NCI-H345 treated with DMSO at 0.1 percent for 48 hours (cell line): ENCODE results near the gene LGALS7.
"Not testable (repeated sequence)": the region's sequence is repeated elsewhere in the genome, so short reads cannot be mapped to it uniquely, and the experiment has no call there.

ENCODE experiments used
- DNase-seq: peaks from one replicate; lab custom pipeline; 2025; ENCODE audit not compliant: unreplicated experiment; lab: John Stamatoyannopoulos, UW

The LGALS7 gene

DNA sequence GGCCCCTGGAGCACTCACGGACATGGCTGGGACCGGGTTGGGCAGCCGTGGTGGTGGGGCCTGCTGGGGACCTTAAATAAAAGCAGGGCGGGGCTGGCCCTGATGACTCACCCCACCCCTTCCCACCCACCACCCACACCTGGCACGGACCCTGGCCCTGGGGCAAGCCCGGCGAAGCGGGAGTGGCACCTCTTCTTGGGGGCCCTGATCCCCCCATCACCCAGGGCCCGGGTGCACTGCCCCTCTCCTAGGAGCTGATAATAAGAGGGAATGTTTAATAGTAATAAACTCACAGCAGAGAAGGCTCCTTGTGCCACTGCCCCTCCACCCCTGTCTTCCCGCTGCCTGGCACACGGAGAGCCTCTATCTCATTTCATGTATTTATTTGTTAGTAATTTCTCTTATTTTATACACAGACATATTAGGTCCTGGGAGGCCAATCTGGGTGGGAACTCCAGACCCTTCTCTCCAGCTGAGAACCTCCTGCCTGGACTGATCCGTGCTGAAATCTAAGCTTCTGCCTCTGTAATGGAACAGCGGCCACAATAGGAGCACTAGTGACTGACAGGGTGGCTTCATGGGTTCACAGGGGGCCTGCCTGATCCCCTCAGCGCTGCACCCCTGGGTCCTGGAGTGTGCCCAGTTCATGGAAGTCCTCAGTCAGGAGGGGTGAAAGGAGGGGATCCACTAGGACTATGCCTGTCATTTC, at the start of gene LGALS7:
LGALS7 (minus strand) TSS at position 49 of the 709 bp plus-strand sequence; CDS start at position 24, 25 bp downstream.
- DNase-seq, result no peak

DNA sequence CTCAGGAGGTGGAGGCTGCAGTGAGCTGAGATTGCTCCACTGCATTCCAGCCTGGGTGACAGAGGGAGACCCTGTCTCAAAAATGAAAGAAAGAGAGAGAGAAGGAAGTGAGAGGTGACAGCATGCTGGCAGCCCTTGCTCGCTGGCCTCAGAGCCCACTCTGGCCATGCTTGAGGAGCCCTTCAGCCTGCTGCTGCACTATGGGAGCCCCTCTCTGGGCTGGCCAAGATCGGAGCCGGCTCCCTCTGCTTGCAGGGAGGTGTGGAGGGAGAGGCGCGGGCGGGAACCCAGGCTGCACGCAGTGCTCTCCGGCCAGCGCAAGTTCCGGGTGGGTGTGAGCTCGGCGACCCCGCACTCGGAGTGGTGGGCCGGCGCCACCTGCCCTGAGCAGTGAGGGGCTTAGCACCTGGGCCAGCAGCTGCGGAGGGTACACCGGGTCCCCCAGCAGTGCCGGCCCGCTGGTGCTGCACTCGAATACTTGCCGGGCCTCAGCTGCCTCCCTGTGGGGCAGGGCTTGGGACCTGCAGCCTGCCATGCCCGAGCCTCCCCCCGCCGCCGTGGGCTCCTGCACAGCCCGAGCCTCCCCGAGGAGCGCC, 48.0 kb upstream of the LGALS7 start:
- DNase-seq, result not testable (repeated sequence)

DNA sequence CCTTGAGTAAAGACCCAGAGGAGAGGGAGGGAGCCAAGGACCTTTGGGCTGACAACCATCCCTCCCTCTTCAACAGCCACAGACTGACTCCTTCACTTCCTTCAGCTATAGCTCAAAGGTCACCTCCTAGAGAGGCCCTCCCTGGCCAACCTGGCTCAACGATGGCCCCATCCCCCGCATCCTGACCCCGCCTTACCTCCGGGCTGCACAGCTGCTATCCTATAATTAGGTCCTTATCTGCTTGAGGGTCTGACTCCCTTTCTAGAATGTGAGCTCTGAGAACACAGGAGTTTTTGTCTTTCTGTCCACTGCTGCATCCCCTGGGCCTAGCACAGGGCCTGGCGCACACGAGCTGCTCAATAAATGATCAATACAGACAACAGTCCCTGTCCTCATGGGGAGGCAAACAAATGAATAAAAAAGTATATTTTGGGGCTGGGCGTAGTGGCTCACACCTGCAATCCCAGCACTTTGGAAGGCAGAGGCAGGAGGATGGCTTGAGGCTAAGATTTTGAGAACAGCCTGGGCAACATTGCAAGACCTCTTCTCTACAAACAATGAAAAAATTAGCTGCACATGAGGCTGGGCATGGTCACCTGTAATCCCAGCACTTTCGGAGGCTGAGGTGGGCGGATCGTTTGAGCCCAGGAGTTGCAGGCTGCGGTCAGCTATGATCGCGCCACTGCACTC, 46.1 kb upstream of the LGALS7 start:
- DNase-seq, result no peak

DNA sequence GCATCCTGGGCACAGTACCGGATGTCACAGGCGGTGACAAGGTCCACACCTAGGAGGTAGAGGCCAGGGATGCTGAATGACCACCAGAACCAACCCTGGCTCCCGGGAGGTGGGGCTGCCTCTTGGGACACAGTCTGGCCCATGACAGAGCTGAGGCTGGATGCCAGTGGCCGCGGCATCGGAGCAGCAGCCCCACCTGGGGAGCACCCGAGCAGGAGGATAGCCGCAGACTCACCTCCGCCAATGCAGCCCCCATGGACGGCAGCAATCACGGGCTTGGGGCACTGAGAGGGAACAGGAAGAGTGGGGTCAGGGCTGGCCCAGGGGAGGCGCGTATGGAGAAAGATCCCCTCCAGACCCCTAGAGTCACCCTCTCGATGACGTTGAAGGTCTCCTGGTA, 43.8 kb upstream of the LGALS7 start:
- no peak for DNase-seq

DNA sequence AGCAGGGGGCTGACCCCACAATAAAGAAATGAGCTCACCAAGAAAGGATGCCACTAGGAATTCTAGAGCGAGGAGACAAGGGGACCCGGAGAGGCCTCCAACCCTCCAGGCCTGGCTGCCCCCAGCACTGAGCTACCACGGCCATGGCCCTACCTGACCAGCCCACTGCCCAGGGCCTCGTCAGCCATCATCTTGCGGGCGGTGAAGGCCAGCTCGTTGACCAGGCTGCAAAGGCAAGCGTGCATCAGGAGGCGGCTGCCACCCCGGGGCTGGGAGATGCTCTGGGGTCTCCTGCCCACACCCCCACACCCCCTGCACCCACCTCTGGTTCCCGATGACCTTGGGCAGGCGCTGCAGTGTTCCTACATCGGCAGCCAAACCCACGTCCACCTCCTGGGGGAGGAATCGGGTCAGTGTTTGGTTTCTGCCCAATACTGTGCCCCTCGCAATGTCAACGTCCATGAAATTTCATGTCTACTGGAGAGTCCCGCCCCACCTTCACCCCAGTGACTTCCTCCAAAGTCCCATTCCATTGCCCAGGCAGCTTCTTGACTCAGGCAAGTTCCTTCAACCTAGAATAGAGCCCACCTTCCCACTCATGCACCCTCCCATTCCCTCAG, 42.9 kb upstream of the LGALS7 start:
- no peak for DNase-seq

DNA sequence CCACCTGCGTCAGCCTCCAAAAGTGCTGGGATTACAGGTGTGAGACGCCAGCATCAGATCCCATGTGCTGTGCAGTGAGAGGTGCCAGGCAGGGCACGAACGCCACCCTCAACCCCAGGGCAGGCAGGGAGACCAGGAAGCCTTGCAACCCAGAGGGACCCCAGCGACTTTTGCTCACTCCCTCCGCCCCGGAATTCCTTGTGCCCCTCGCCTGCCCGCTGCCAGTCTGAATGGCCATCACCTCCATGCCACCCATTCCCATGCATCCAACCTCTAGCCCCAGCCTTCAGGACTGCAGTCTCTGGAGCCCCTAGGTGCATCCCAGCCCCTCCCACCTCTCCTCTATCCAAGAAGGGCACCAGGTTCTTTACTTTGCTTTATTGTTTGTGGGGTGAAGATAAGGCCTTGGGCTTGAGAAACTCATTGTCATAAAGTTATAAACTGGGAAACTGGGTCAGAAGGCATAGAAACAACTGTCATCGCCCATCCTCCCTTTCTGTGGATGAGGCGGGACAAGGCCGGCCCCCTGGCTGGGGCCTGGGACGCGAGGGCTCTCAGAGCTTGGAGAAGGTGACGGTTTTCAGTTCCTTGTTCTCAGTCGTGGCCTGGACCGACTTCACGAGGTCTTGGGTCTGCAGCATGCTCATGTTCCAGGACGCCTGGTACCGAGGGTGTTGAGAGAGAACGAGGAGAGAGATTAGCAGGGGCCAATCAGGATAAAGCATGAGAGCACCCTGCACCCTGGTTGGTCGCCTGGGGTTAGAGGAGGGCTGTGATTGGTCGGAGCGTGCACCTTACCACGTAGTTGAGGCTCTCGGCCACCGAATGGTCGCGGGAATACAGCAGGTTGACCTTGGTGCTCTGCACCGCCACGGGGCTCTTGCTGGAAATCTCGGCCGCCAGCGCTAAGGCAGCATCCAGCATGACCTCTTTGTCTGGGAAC, 42.0 kb upstream of the LGALS7 start:
- DNase-seq, result no peak

DNA sequence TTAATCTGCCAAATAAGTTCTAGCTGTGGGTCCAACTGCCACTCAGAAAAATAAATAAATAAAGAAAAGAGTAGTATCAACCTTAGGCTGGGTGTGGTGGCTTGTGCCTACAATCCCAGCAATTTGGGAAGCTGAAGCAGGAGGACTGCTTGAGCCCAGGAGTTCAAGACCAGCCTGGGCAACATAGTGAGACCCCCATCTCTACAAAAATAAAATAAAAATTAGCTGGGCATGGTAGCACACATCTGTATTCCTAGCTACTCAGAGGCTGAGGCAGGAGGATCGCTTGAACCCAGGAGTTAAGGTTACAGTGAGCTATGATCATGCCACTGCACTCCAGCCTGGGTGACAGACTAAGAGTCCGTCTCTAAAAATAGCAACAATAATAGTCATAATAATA, 40.6 kb upstream of the LGALS7 start:
- not testable (repeated sequence) for DNase-seq

DNA sequence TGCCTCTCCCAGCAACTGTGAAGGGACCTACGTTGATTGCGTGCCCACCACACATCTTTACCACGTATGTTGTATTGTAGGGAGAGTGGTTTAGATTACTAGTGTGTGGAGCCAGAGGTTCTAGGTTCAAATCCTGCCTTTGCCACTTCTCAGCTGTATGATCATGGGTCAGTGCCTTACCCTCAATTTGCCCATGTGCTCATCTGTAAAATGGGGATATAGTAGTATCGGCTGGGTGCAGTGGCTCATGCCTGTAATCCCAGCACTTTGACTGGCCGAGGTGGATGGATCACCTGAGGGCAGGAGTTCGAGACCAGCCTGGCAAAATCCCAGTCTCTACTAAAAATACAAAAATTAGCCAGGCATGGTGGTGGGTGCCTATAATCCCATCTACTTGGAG, 40.0 kb upstream of the LGALS7 start:
- DNase-seq, result no peak

DNA sequence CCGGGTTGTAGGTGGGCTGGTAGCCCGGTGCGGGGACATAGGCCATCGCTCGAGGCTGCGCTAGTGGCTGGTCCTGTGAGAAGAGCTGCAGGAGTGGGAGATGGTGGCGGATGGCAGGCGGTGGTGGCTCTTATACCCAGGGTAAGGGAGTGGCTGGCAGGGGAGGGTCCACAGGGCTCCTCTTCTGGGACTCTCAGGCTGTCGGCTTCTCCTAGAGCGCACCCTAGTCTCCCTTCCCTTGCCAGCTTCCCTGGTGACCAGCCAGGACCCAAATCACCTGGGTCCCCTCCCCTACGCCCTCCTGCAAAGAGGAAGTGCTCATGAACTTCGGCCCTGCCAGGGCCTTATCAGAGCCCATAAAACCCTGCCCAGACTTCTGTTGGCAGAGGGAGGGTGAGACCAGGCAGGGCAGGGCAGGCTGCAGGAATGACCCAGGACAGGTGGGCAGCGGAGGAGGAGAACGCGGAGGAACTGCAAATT, 39.6 kb upstream of the LGALS7 start, which contains the start of gene LGALS4:
LGALS4 (minus strand) TSS at position 105 of the 480 bp plus-strand sequence; CDS start at position 46, 59 bp downstream.
- DNase-seq, result no peak

DNA sequence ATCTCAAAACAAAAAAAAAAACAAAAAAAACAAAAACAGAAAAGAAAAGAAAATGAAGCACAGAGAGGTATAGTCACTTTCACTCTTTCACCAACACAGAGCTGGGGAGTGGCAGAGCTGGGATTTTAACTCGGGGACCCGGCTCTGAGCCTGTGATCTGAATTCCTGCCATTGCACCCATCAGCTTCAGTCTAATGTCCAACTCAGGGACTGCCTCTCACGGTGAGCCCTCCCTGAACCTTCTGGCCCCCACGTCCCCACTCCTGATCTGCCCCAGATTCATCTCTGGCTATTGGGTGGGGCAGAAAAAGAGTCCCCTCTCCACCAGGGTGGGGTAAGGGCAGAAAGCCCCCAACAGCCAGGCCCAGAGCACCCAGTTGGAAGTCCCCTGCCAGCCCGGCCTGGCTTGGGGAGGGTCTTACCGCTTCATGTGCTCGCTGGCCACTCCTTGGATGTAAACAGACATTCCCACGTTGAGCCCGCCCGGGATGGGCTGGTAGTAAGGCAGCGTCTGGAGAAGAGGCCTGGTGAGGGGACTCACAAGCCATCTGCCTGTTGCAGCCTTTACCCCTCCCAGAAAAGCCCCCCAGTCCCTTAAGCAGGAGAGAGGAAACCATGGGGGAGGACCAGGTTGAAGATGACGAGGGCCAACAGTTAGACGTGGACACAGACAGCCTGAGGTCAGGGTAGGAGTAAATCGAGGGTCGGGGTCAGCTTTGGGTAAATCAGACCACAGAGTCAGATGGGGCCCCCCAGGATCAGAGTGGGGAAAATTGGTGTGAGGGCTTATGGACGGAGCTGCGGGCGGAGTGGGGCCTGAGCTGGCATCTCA, 38.9 kb upstream of the LGALS7 start:
- no peak for DNase-seq

DNA sequence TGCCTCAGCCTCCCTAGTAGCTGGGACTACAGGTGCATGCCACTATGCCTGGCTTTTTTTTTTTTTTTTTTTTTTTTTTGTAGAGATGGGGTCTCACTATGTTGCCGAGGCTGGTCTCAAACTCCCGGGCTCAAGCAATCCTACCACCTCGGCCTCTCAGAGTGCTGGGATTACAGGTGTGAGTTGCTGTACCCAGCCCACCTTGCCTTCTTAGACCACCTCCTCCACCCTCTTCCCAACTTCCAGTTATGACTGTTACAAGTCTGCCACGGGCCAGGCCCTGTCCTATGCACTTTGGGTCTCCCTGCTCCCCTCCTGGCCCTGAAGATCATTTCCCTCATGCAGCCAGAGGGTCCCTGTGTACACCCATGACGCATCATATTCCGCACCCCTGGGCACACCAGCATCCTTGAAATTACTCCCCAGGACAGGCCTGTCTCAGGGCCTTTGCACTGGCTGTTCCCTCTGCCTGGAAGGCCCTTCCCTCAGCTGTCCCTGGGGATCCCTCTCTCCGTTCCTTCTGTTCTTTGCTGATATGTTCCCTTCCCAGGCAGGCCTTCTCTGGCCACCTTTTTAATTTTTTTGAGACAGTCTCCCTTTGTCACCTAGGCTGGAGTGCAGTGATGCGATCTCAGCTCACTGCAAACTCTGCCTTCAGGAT, 36.4 kb upstream of the LGALS7 start:
- no peak for DNase-seq

DNA sequence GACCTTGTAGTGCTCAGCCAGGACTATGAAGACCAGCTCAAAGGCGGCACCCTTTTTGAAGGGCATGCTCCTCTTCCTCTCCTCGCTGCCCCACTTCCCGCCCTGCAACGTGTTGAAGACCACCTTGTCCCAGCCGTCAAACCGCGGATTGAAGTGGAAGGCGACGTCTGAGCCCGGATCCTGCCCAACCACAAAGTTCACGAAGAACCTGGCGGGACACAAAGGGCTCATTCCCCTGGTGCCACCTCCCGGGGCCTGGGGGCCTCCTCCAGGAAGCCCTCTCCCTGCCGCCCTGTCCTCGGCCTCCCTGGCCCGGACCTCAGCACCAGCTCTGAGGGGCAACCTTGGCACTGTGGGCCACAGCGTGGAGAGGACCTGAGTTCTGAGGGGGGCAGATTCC, 35.4 kb upstream of the LGALS7 start:
- DNase-seq, result no peak

DNA sequence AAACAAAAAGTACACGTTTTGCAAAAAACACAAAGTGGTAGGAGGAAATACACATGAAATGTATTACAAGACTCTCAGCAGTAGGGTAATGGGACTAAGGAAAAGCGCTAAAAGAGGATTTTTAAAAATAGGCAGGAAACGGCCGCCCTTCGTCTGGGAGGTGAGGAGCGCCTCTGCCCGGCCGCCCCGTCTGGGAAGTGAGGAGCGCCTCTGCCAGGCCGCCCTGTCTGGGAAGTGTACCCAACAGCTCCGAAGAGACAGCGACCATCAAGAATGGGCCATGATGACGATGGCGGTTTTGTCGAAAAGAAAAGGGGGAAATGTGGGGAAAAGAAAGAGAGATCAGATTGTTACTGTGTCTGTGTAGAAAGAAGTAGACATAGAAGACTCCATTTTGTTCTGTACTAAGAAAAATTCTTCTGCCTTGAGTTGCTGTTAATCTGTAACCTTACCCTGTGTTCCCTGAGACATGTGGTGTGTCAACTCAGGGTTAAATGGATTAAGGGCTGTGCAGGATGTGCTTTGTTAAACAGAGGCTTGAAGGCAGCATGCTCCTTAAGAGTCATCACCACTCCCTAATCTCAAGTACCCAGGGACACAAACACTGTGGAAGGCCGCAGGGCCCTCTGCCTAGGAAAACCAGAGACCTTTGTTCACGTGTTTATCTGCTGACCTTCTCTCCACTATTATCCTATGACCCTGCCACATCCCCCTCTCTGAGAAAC, 34.2 kb upstream of the LGALS7 start:
- not testable (repeated sequence) for DNase-seq

DNA sequence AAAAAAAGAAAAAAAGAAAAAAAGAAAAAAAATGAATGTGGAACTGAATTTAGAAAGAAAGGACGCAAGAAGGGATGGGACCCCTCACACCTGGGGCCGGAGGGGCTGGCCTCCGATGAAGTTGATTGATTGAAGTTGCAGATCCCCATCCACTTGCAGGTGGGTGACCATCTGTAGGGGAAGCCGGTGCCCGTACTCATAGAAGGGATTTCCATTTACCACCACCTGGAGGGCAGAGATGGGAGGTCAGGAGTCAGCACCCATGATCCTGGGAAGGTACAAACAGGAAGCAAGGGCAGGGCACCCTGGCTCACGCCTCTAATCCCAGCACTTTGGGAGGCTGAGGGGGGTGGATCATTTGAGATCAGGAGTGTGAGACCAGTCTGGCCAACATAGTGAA, 33.1 kb upstream of the LGALS7 start:
- no peak for DNase-seq

DNA sequence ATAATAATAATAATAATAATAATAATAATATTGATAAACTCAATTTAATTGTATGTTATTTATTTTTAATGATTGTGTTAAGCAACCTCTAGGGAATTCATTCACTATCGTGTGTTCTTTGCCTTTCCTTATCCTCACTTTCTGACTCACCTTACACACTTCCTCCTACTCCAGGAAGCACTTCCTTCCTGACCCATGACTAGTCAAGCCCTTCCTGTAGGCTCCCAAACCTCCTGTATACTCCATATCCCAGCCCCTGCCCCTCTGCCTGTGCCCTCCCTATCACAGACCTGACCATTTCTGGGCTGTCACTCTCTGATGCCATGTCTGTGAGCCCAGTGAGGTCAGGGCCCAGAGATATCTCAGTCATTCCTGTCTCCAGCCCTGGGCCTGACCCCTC, 31.9 kb upstream of the LGALS7 start:
- no peak for DNase-seq

DNA sequence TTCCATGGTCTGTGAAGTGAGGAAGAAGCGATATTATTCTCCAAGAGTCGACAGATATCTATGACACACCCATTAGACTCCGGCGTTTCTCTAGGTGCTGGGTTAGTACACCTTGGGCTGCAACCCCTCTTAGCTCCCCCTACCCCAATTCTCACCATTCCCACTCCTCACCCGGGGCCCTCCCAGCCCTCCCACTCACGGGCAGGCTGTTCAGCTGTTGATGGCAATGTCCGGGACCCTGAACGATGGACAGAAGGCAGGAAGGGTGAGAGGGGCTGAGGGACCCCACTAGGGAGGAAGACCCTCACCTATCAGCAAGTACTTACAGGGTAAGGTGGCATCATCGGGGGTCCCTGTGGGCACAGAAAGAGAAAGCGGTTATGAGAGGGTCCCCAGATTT, 30.2 kb upstream of the LGALS7 start:
- DNase-seq, result no peak

DNA sequence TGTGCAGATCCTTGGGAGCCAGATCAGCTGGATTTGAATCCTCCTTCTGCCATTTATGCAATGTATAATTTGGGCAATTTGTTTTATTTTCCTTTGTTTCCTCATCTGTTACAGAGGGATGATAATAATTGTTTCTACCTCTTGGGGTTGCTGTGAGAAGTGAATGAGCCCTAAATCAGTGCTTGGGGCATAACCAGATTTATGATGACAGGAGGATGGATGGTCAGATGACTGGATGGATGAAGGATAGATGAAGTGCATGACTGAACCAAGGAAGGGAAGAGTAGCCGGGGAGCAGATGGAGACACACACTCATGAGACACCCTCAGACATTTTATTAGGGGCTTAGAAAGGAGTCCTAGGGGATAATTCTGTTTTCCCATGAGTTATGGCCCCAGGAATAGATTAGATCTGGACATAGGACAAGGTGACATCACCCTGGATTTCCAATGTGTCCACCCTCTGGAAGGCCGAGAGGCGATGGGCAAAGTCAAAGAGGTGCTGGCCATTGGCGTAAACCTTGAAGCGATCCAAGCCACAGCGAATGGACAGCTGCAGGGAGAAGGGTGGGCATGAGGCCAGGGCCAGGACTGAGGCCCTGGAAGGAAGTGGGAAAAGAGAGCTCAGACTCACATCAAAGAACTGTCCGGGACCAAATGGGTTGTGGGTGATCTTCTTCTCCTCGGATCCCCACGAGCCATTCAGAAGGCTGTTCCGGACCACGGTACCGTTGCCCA, 28.2 kb upstream of the LGALS7 start:
- DNase-seq, result no peak
